Loucy (cell line): ENCODE data around the gene NCKAP5.

Source experiments
- H2AFZ ChIP-seq: fragments of 200-600 bp; sonication (generic); 2 replicates; pipeline ENCODE4 v1.6.0; 2016; ENCODE audit warnings: antibody characterized with exemption, mild to moderate bottlenecking, low read length, moderate library complexity
- H3F3A ChIP-seq: fragments of 200-600 bp; 2 replicates; pipeline ENCODE4 v1.6.0; 2016; ENCODE audit warnings: antibody characterized with exemption, low read depth, mild to moderate bottlenecking
- H3K27me3 ChIP-seq: fragments of 200-600 bp; sonication (generic); 2 replicates; pipeline ENCODE4 v1.6.1; 2014; ENCODE audit warnings: low read length, mild to moderate bottlenecking; ENCODE audit not compliant: insufficient read depth, poor library complexity, severe bottlenecking
- H3K36me3 ChIP-seq: fragments of 200-600 bp; sonication (generic); 2 replicates; pipeline ENCODE4 v1.6.1; 2016; ENCODE audit warnings: low read length; ENCODE audit not compliant: insufficient read depth
- H3K4me1 ChIP-seq: fragments of 200-600 bp; sonication (generic); 2 replicates; pipeline ENCODE4 v1.5.1; 2014; ENCODE audit warnings: low read length, mild to moderate bottlenecking; ENCODE audit not compliant: insufficient read depth, poor library complexity, severe bottlenecking
- H3K4me2 ChIP-seq: fragments of 200-600 bp; sonication (generic); 2 replicates; pipeline ENCODE4 v1.6.0; 2014; ENCODE audit warnings: antibody characterized with exemption, low read length, low read depth, mild to moderate bottlenecking; ENCODE audit not compliant: poor library complexity, severe bottlenecking
- H3K4me3 ChIP-seq: fragments of 200-600 bp; sonication (generic); 2 replicates; pipeline ENCODE4 v1.5.1; 2014; ENCODE audit warnings: low read length, mild to moderate bottlenecking, mixed read lengths; ENCODE audit not compliant: poor library complexity, severe bottlenecking
- H3K79me2 ChIP-seq: fragments of 200-600 bp; sonication (generic); 2 replicates; pipeline ENCODE4 v1.6.1; 2014; ENCODE audit warnings: low read length; ENCODE audit not compliant: insufficient read depth
- H3K9ac ChIP-seq: fragments of 200-600 bp; sonication (generic); 2 replicates; pipeline ENCODE4 v1.6.0; 2014; ENCODE audit warnings: mild to moderate bottlenecking, low read depth, low read length, moderate library complexity; ENCODE audit not compliant: poor library complexity, severe bottlenecking
- H3K9me2 ChIP-seq: fragments of 200-600 bp; sonication (generic); replicated peaks from 2 replicates; pipeline ENCODE4 v1.6.1; 2016; ENCODE audit warnings: low read depth, low read length, mixed read lengths
- H3K9me3 ChIP-seq: fragments of 200-600 bp; sonication (generic); 2 replicates; pipeline ENCODE4 v1.6.1; 2014; ENCODE audit warnings: mild to moderate bottlenecking, antibody characterized with exemption, low read length, low read depth; ENCODE audit not compliant: insufficient read depth
- H4K20me1 ChIP-seq: fragments of 200-600 bp; sonication (generic); 2 replicates; pipeline ENCODE4 v1.6.0; 2014; ENCODE audit warnings: antibody characterized with exemption, low read length, mild to moderate bottlenecking; ENCODE audit not compliant: insufficient read depth, poor library complexity, severe bottlenecking
- CTCF ChIP-seq: fragments of 200-600 bp; sonication (generic); conservative IDR thresholded peaks from 2 replicates; pipeline ENCODE4 v1.5.1; 2014; ENCODE audit warnings: mild to moderate bottlenecking, antibody characterized with exemption, low read length
- EZH2phosphoT487 ChIP-seq: fragments of 200-600 bp; IDR thresholded peaks from 2 replicates; pipeline ENCODE4 v1.6.1; 2018; ENCODE audit warnings: antibody characterized with exemption, mild to moderate bottlenecking, moderate library complexity, borderline replicate concordance

Gene NCKAP5

DNA sequence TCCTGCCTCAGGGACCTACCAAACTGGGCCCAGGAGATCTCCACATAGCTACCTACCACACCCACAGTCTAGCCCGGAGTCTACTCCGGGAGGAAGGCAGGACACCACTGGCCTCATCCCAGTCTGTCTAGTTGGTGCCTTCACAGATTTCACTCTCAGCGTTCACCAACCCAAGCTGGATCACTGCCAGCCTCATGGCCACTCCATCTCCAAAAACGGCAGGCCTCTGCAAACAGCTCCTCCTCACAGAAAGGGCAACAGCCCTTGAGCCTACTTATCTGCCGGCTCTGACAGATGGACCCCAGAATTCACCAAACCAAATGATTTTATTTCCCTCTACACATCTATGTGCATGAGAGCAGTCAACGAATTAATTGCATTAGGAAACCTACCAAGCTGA, 61.3 kb downstream of the NCKAP5 start:
- no peak overlapping the region for H3K4me3 ChIP-seq
- H4K20me1 ChIP-seq = no peaks in the 10 kb centered on the region
- no peaks in the 10 kb centered on the region for H3K4me1 ChIP-seq

DNA sequence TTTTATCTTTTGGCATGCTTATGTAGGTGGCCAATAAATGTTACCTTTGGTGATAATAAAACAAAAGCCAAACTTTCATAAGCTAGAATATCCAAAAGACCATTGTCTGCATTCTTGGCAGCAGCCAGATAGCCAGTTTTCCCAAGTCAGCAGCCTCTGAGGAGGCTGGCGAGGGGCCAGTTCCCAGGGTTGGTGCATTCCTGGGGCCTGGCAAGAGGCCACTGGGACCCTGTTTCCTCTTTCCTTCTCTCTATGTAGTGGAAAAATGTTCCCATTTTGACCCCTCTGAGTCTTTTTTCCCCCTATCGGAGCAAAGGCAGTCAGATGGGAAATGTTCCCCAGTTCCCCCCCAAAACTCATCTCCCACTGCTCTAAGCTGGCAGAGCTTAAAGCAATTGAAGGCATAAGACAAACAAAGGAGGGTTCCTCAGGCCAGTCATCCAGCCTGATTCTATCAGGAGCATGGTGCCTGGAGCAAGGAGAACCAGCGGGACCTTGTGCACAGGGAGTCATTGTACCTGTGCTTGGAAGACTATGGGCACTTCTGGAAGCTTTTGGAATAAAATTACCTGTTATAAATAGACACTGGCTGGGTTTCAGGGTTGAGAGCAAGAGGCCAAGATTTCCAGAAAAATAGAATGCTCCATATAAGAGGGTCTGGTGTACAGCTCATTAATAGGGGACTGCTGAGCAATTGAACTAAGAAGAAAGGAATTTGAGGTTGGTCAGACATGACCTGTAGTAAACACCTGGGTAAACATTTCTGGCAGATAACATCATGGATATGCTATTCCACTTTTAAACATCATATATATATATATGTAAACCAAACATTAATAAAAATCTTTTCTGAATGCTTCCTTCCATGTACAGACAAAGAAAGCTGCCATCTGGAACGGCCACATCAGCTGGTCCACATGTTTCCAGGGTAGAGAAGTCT, 63.4 kb downstream of the NCKAP5 start:
- Histone ChIP-seq H3K4me1 (no peaks in the 10 kb centered on the region), H3K9me2 (no peaks in the 10 kb centered on the region), H3K9me3 (no peaks in the 10 kb centered on the region; the same call in 1 of the 2 replicates), H3K4me2 (no peak overlapping the region), H3K27me3 (no peaks in the 10 kb centered on the region), H2AFZ (no peak overlapping the region), H3K4me3 (no peak overlapping the region), H3F3A (no peaks in the 10 kb centered on the region), H4K20me1 (no peaks in the 10 kb centered on the region), H3K79me2 (no peaks in the 10 kb centered on the region), H3K9ac (no peak overlapping the region), H3K36me3 (no peaks in the 10 kb centered on the region)
- TF ChIP-seq EZH2phosphoT487 (no peak), CTCF (no peak)

More for the DNA sequence above, 61.3 kb downstream of the NCKAP5 start:
- Histone ChIP-seq H3K36me3 (no peaks in the 10 kb centered on the region), H3K9me2 (no peaks in the 10 kb centered on the region), H3K79me2 (no peaks in the 10 kb centered on the region), H3K4me2 (no peak overlapping the region), H3K27me3 (no peaks in the 10 kb centered on the region), H2AFZ (no peak overlapping the region), H3K9me3 (no peaks in the 10 kb centered on the region; the same call in 1 of the 2 replicates), H3K9ac (no peak overlapping the region), H3F3A (no peaks in the 10 kb centered on the region)
- TF ChIP-seq EZH2phosphoT487 (no peak), CTCF (no peak)

DNA sequence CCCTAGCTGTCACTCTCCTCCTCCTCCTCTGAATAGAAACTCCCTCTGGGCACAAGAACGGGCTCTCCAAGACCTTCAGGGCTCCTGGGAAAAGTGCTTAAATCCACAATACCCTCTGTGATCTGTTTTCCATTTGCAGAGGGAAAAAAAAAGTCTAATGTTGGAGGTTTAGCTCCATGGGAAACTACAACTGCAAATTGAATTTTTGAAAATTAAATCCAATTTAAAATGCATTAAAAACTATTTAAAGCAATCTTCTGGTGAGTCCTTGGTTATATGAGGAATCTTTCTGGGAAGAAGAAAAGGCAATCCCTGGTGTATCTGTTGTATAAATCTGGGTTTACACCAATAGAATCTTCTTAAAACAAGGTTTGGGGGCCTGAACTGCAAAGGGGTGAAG, 64.3 kb downstream of the NCKAP5 start:
- Histone ChIP-seq H3K36me3 (no peaks in the 10 kb centered on the region), H2AFZ (no peak overlapping the region), H3K4me1 (no peaks in the 10 kb centered on the region), H3K27me3 (no peaks in the 10 kb centered on the region), H3K9me2 (no peaks in the 10 kb centered on the region), H3K4me3 (no peak overlapping the region), H3K4me2 (no peak overlapping the region), H4K20me1 (no peaks in the 10 kb centered on the region), H3K9ac (no peak overlapping the region), H3K79me2 (no peaks in the 10 kb centered on the region), H3K9me3 (no peaks in the 10 kb centered on the region; the same call in 1 of the 2 replicates), H3F3A (no peaks in the 10 kb centered on the region)
- TF ChIP-seq CTCF (no peak), EZH2phosphoT487 (no peak)
